HepG2 (cell line): ENCODE measurements around the gene DUSP15. TPM values are rescaled to one million over a fixed set of nuclear protein-coding genes. Genes with fewer than 3 reads are reported as not detected.

ENCODE experiments used
- CBFB ChIP-seq: sonication (generic); formaldehyde crosslinking; IDR thresholded peaks from 2 replicates; pipeline ENCODE4 v1.4.0; 2020; ENCODE audit warnings: missing genetic modification reagents
- FOXA1 ChIP-seq, 2 experiments: fragments of 450-650 bp in 1 of 2; sonication (generic) in 1 of 2; formaldehyde crosslinking in 1 of 2; IDR thresholded peaks; 2 replicates each; pipeline versions ENCODE4 v1.4.0 to v1.6.1; 2016 to 2020; ENCODE audit warnings: missing genetic modification reagents in 1 of 2
- FOXC1 ChIP-seq: sonication (generic); formaldehyde crosslinking; IDR thresholded peaks from 2 replicates; pipeline ENCODE4 v1.8.0; 2022; ENCODE audit warnings: mild to moderate bottlenecking, missing genetic modification reagents, borderline replicate concordance
- GABPB1 ChIP-seq: IDR thresholded peaks from 2 replicates; pipeline ENCODE4 v1.6.1; 2016; ENCODE audit warnings: mild to moderate bottlenecking, missing genetic modification reagents, moderate library complexity, missing compliant biosample characterization
- GFI1 ChIP-seq: sonication (generic); formaldehyde crosslinking; IDR thresholded peaks from 2 replicates; pipeline ENCODE4 v1.5.0; 2020; ENCODE audit warnings: missing genetic modification reagents, mild to moderate bottlenecking, borderline replicate concordance
- KDM1A ChIP-seq: IDR thresholded peaks from 2 replicates; pipeline ENCODE4 v1.6.1; 2016; ENCODE audit warnings: missing compliant biosample characterization
- MZF1 ChIP-seq: sonication (generic); formaldehyde crosslinking; IDR thresholded peaks from 2 replicates; pipeline ENCODE4 v1.8.1; 2023; ENCODE audit warnings: mild to moderate bottlenecking, missing genetic modification reagents, borderline replicate concordance
- RORA ChIP-seq: sonication (generic); formaldehyde crosslinking; IDR thresholded peaks from 2 replicates; pipeline ENCODE4 v1.5.0; 2020; ENCODE audit warnings: mild to moderate bottlenecking, missing genetic modification reagents, moderate library complexity
- SIX1 ChIP-seq: sonication (generic); formaldehyde crosslinking; IDR thresholded peaks from 2 replicates; pipeline ENCODE4 v1.4.0; 2020; ENCODE audit warnings: missing genetic modification reagents, borderline replicate concordance
- SOX5 ChIP-seq: IDR thresholded peaks from 2 replicates; pipeline ENCODE4 v1.6.1; 2016; ENCODE audit warnings: borderline replicate concordance
- TCF7L2 ChIP-seq: IDR thresholded peaks from 2 replicates; pipeline ENCODE4 v1.6.1; 2011; ENCODE audit warnings: mild to moderate bottlenecking, low read depth, low read length, moderate library complexity
- THAP11 ChIP-seq: IDR thresholded peaks from 2 replicates; pipeline ENCODE4 v1.6.1; 2016; ENCODE audit warnings: missing biosample characterization, missing genetic modification reagents
- TP53 ChIP-seq: sonication (generic); formaldehyde crosslinking; conservative IDR thresholded peaks from 2 replicates; pipeline ENCODE4 v1.4.0; 2020; ENCODE audit warnings: missing genetic modification reagents
- ZBTB42 ChIP-seq: sonication (generic); formaldehyde crosslinking; IDR thresholded peaks from 2 replicates; pipeline ENCODE4 v1.5.0; 2020; ENCODE audit warnings: mild to moderate bottlenecking, missing genetic modification reagents
- ZFYVE20 ChIP-seq: sonication (generic); formaldehyde crosslinking; IDR thresholded peaks from 2 replicates; pipeline ENCODE4 v1.8.0; 2023; ENCODE audit warnings: low read depth, mild to moderate bottlenecking, moderate library complexity, missing genetic modification reagents, borderline replicate concordance
- ZNF205 ChIP-seq: IDR thresholded peaks from 2 replicates; pipeline ENCODE4 v1.6.1; 2018; ENCODE audit warnings: missing biosample characterization, missing genetic modification reagents
- ZNF382 ChIP-seq: sonication (generic); formaldehyde crosslinking; IDR thresholded peaks from 2 replicates; pipeline ENCODE4 v1.5.0; 2020; ENCODE audit warnings: missing genetic modification reagents, mild to moderate bottlenecking, borderline replicate concordance
- ZNF431 ChIP-seq: sonication (generic); formaldehyde crosslinking; IDR thresholded peaks from 2 replicates; pipeline ENCODE4 v1.9.0; 2022; ENCODE audit warnings: missing genetic modification reagents, low read depth, mild to moderate bottlenecking, borderline replicate concordance
- ZSCAN12 ChIP-seq: sonication (generic); formaldehyde crosslinking; IDR thresholded peaks from 2 replicates; pipeline ENCODE4 v1.9.0; 2021; ENCODE audit warnings: mild to moderate bottlenecking, missing genetic modification reagents
- polyA plus RNA-seq, 8 experiments: library from polyadenylated mRNA; depleted of rRNA in 3 of 8; stranded (reverse) in 7 of 8; unstranded in 1 of 8; fragments of >200 nt; fragmentation: Illumina TruSeq in 4 of 8; extraction: Trizol in 4 of 8; gene quantifications; 2 replicates each; pipeline versions ENCODE4 v1.2.1 to v1.2.3, GENCODE V29; 2011 to 2016; ENCODE audit warnings: low read depth in 4 of 8, missing spikeins in 1 of 8, mixed read lengths in 1 of 8; ENCODE audit not compliant: insufficient read depth in 1 of 8
- total RNA-seq, 5 experiments: library from RNA; depleted of rRNA; stranded (reverse); fragments of >200 nt; fragmentation: Illumina TruSeq; extraction: Trizol; gene quantifications; 2 replicates each; pipeline ENCODE4 v1.2.3, GENCODE V29; 2016; ENCODE audit warnings: low read depth in 1 of 5
- TF ChIP-seq, protein P1 (sequence below): IDR thresholded peaks from 2 replicates; pipeline ENCODE4 v1.6.1; 2016; ENCODE audit warnings: low read depth
- TF ChIP-seq, protein P2 (sequence below): sonication (generic); formaldehyde crosslinking; conservative IDR thresholded peaks from 2 replicates; pipeline ENCODE4 v1.8.1; 2023; ENCODE audit warnings: missing genetic modification reagents
- TF ChIP-seq, protein P3 (sequence below): sonication (generic); formaldehyde crosslinking; IDR thresholded peaks from 2 replicates; pipeline ENCODE4 v1.8.0; 2022; ENCODE audit warnings: missing genetic modification reagents, mild to moderate bottlenecking, borderline replicate concordance

Gene DUSP15
- total and polyA plus RNA-seq, 2 of the 13 experiments (the other 11 are each of a cell fraction or from before 2014, with no cell fraction given), result 0.17 to 0.93 TPM

DNA sequence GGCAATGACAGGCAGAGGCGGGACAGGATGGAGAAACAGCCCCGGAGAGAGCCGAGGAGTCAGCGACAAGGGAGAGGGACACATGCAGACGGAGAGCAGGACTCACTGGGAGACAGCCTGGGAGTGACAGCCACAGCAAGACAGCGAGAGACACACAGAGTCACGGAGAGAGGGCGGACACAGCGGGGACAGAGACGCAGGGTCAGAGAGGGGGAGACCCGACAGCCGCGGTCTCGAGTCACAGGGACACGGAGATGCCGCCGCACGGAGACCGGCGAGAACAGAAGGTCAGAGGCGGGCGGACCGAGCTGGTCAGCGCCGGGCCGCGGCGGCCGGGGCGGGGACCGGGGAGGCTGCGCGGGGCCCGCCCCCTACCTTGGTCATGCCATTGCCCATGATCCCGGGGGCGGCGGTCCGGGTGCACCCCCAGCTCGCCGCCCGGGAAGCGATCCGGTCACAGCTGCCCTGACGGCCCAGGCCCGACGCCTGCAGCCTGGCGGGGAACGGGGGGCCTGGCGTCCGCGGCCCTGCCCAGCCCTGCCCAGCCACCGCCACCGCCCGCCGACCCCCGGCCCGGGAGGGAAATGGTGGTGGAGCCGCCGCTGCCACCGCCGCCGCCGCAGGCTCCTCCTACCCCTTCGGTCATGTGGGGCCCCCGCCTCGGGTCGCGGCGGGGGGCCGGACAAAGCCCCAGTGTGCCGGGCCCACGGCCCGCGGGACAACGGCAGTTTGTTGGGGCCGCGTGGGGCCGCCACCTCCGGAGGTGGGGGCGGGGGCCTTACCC lies at the start of gene DUSP15, which contains the start of gene TTLL9 (continued):
- TF ChIP-seq, protein P1, sequence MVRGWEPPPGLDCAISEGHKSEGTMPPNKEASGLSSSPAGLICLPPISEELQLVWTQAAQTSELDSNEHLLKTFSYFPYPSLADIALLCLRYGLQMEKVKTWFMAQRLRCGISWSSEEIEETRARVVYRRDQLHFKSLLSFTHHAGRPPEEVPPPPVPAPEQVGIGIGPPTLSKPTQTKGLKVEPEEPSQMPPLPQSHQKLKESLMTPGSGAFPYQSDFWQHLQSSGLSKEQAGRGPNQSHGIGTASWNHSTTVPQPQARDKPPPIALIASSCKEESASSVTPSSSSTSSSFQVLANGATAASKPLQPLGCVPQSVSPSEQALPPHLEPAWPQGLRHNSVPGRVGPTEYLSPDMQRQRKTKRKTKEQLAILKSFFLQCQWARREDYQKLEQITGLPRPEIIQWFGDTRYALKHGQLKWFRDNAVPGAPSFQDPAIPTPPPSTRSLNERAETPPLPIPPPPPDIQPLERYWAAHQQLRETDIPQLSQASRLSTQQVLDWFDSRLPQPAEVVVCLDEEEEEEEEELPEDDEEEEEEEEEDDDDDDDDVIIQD (CRISPR knock-in tag), result no peak
- TF ChIP-seq TCF7L2 (no peak), ZBTB42 (CRISPR knock-in tag) (no peak), ZNF205 (CRISPR knock-in tag) (0 out of 2 replicates have a peak, but pooled peaks have one; percentile 36), FOXA1 (IDR thresholded peaks at IDR 0.05) (no peak), FOXA1 (CRISPR knock-in tag; IDR thresholded peaks at IDR 0.05) (no peak), THAP11 (CRISPR knock-in tag) (peak; percentile 28; the same call in 1 of the 2 replicates), ZSCAN12 (CRISPR knock-in tag) (no peak), SOX5 (CRISPR knock-in tag) (no peak), RORA (no peak), ZNF431 (CRISPR knock-in tag) (no peak), GFI1 (CRISPR knock-in tag) (peak; percentile 36; the same call in 1 of the 2 replicates), GABPB1 (CRISPR knock-in tag) (peak; percentile 49), SIX1 (CRISPR knock-in tag) (no peak), ZNF382 (CRISPR knock-in tag) (no peak), TP53 (CRISPR knock-in tag) (no peak), CBFB (CRISPR knock-in tag) (0 out of 2 replicates have a peak, but pooled peaks have one; percentile 21), KDM1A (no peak), ZFYVE20 (CRISPR knock-in tag) (no peak), MZF1 (CRISPR knock-in tag) (0 out of 2 replicates have a peak, but pooled peaks have one; percentile 53), FOXC1 (CRISPR knock-in tag) (0 out of 2 replicates have a peak, but pooled peaks have one; percentile 24)
- TF ChIP-seq, protein P2, sequence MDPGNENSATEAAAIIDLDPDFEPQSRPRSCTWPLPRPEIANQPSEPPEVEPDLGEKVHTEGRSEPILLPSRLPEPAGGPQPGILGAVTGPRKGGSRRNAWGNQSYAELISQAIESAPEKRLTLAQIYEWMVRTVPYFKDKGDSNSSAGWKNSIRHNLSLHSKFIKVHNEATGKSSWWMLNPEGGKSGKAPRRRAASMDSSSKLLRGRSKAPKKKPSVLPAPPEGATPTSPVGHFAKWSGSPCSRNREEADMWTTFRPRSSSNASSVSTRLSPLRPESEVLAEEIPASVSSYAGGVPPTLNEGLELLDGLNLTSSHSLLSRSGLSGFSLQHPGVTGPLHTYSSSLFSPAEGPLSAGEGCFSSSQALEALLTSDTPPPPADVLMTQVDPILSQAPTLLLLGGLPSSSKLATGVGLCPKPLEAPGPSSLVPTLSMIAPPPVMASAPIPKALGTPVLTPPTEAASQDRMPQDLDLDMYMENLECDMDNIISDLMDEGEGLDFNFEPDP (CRISPR knock-in tag), result 0 out of 2 replicates have a peak, but pooled peaks have one; percentile 89
- TF ChIP-seq, protein P3, sequence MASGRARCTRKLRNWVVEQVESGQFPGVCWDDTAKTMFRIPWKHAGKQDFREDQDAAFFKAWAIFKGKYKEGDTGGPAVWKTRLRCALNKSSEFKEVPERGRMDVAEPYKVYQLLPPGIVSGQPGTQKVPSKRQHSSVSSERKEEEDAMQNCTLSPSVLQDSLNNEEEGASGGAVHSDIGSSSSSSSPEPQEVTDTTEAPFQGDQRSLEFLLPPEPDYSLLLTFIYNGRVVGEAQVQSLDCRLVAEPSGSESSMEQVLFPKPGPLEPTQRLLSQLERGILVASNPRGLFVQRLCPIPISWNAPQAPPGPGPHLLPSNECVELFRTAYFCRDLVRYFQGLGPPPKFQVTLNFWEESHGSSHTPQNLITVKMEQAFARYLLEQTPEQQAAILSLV (CRISPR knock-in tag), result peak; percentile 83; the same call in 1 of the 2 replicates
